Mesendoderm (in vitro differentiated cells): Measurements from ENCODE around the gene MPND.

Source experiments
- DNase-seq: peaks from one replicate; pipeline ENCODE4 v3.0.0; 2013
- H2AK5ac ChIP-seq: 2 replicates; pipeline ENCODE4 v1.6.1; 2013; ENCODE audit warnings: low read length, inconsistent platforms
- H2BK120ac ChIP-seq: 2 replicates; pipeline ENCODE4 v1.6.1; 2013; ENCODE audit warnings: low read depth, mild to moderate bottlenecking, low read length, moderate library complexity, mixed read lengths
- H2BK15ac ChIP-seq: replicated peaks from 2 replicates; pipeline ENCODE4 v1.6.1; 2013; ENCODE audit warnings: low read depth, mild to moderate bottlenecking, moderate library complexity
- H2BK5ac ChIP-seq: 2 replicates; pipeline ENCODE4 v1.6.1; 2013; ENCODE audit warnings: low read length, inconsistent platforms
- H3K18ac ChIP-seq: 2 replicates; pipeline ENCODE4 v1.6.1; 2013; ENCODE audit warnings: mild to moderate bottlenecking, low read length, mixed read lengths
- H3K23ac ChIP-seq: one replicate; pipeline ENCODE4 v1.6.1; 2013; ENCODE audit warnings: low read length
- H3K27ac ChIP-seq: 2 replicates; pipeline ENCODE4 v1.5.1; 2013; ENCODE audit warnings: low read depth, mild to moderate bottlenecking, inconsistent platforms, low read length, moderate library complexity
- H3K27me3 ChIP-seq: 2 replicates; pipeline ENCODE4 v1.6.1; 2013; ENCODE audit warnings: low read length, control low read depth, mild to moderate bottlenecking, inconsistent platforms; ENCODE audit not compliant: insufficient read depth, poor library complexity
- H3K36me3 ChIP-seq: 2 replicates; pipeline ENCODE4 v1.6.1; 2013; ENCODE audit warnings: low read length, inconsistent platforms; ENCODE audit not compliant: control insufficient read depth, insufficient read depth
- H3K4ac ChIP-seq: one replicate; pipeline ENCODE4 v1.6.1; 2013; ENCODE audit warnings: low read depth, mild to moderate bottlenecking, low read length, moderate library complexity
- H3K4me1 ChIP-seq: 2 replicates; pipeline ENCODE4 v1.6.1; 2013; ENCODE audit warnings: low read depth, low read length, inconsistent platforms; ENCODE audit not compliant: control insufficient read depth
- H3K4me2 ChIP-seq: 2 replicates; pipeline ENCODE4 v1.6.1; 2013; ENCODE audit warnings: low read length
- H3K4me3 ChIP-seq: 2 replicates; pipeline ENCODE4 v1.5.1; 2013; ENCODE audit warnings: mild to moderate bottlenecking, low read length
- H3K56ac ChIP-seq: one replicate; pipeline ENCODE4 v1.6.1; 2013; ENCODE audit warnings: low read length
- H3K79me1 ChIP-seq: 2 replicates; pipeline ENCODE4 v1.6.1; 2013; ENCODE audit warnings: low read length, inconsistent platforms
- H3K79me2 ChIP-seq: 2 replicates; pipeline ENCODE4 v1.6.1; 2013; ENCODE audit warnings: mild to moderate bottlenecking, low read length; ENCODE audit not compliant: control insufficient read depth, insufficient read depth
- H3K9ac ChIP-seq: 2 replicates; pipeline ENCODE4 v1.6.1; 2013; ENCODE audit warnings: low read length, inconsistent platforms
- H4K5ac ChIP-seq: one replicate; pipeline ENCODE4 v1.6.1; 2013; ENCODE audit warnings: low read length
- H4K8ac ChIP-seq: one replicate; pipeline ENCODE4 v1.6.1; 2013; ENCODE audit warnings: low read depth, mild to moderate bottlenecking, control low read depth, low read length, moderate library complexity
- WGBS: extraction: QIAGEN DNeasy Blood & Tissue Kit; methylation state at CpG from one replicate; pipeline ENCODE4 v1.1.7; 2013; ENCODE audit warnings: low lambda C conversion rate, missing lambda C conversion rate; ENCODE audit not compliant: insufficient coverage; ENCODE audit errors: extremely low coverage; 5-methylcytosine and 5-hydroxymethylcytosine counted together

MPND gene

GRCh38 chr19:4354897-4355296 is 11.5 kb downstream of the MPND start:
- Histone ChIP-seq H4K8ac (no peak overlapping the region), H2AK5ac (no peak overlapping the region), H2BK120ac (no peak overlapping the region), H4K5ac (no peak overlapping the region), H2BK15ac (no peak overlapping the region), H3K4me2 (no peak overlapping the region), H3K79me1 (no peaks in the 10 kb centered on the region), H3K79me2 (no peaks in the 10 kb centered on the region), H3K4me1 (no peaks in the 10 kb centered on the region), H3K36me3 (peaks cover 4% of the 10 kb centered on the region), H3K18ac (no peak overlapping the region), H3K4ac (no peak overlapping the region), H3K56ac (no peak overlapping the region), H2BK5ac (no peak overlapping the region), H3K9ac (no peak overlapping the region), H3K4me3 (no peak overlapping the region), H3K27ac (no peak overlapping the region), H3K23ac (no peak overlapping the region), H3K27me3 (no peaks in the 10 kb centered on the region)
- WGBS = no CpG with 5 or more reads among the region's 17 CpGs
- no peak for DNase-seq

- H3K27ac ChIP-seq = no peak overlapping the region
- no peak overlapping the region for H3K9ac ChIP-seq
- no peak overlapping the region for H2BK5ac ChIP-seq
- H3K79me2 ChIP-seq = no peaks in the 10 kb centered on the region
- no peaks in the 10 kb centered on the region for H3K4me1 ChIP-seq
- no peaks in the 10 kb centered on the region for H3K27me3 ChIP-seq
- no peaks in the 10 kb centered on the region for H3K79me1 ChIP-seq
- no peak overlapping the region for H3K4ac ChIP-seq
- WGBS = no CpG with 5 or more reads among the region's 23 CpGs
- H3K36me3 ChIP-seq = peaks cover 4% of the 10 kb centered on the region
- no peak overlapping the region for H2BK120ac ChIP-seq
- no peak overlapping the region for H3K18ac ChIP-seq
- no peak overlapping the region for H2AK5ac ChIP-seq
- H4K8ac ChIP-seq = no peak overlapping the region
- H3K4me3 ChIP-seq = no peak overlapping the region
- no peak overlapping the region for H3K23ac ChIP-seq
- no peak for DNase-seq
- H3K56ac ChIP-seq = no peak overlapping the region
- no peak overlapping the region for H4K5ac ChIP-seq
- H2BK15ac ChIP-seq = no peak overlapping the region
- no peak overlapping the region for H3K4me2 ChIP-seq
Measured at GRCh38 chr19:4357095-4357797, 13.9 kb downstream of the MPND start.

- H4K5ac ChIP-seq = no peak overlapping the region
- H3K4me1 ChIP-seq = no peaks in the 10 kb centered on the region
- H2BK15ac ChIP-seq = no peak overlapping the region
- no peak overlapping the region for H3K4me3 ChIP-seq
- H3K79me2 ChIP-seq = no peaks in the 10 kb centered on the region
- H3K23ac ChIP-seq = no peak overlapping the region
- H3K18ac ChIP-seq = no peak overlapping the region
- H2BK120ac ChIP-seq = no peak overlapping the region
- H3K79me1 ChIP-seq = no peaks in the 10 kb centered on the region
- H3K56ac ChIP-seq = no peak overlapping the region
- no peak overlapping the region for H3K4me2 ChIP-seq
- no peak for DNase-seq
- H3K9ac ChIP-seq = no peak overlapping the region
- no peak overlapping the region for H2AK5ac ChIP-seq
- no peak overlapping the region for H4K8ac ChIP-seq
- no peak overlapping the region for H3K4ac ChIP-seq
- peaks cover 4% of the 10 kb centered on the region for H3K36me3 ChIP-seq
- WGBS = no CpG with 5 or more reads among the region's 16 CpGs
- H3K27me3 ChIP-seq = no peaks in the 10 kb centered on the region
- no peak overlapping the region for H2BK5ac ChIP-seq
- no peak overlapping the region for H3K27ac ChIP-seq
Measured at GRCh38 chr19:4357921-4358326, 14.6 kb downstream of the MPND start.

GRCh38 chr19:4358709-4359626 is 15.6 kb downstream of the MPND start:
- Histone ChIP-seq H2BK5ac (no peak overlapping the region), H3K79me2 (no peaks in the 10 kb centered on the region), H4K8ac (no peak overlapping the region), H3K4me2 (no peak overlapping the region), H3K23ac (no peak overlapping the region), H3K36me3 (peaks cover 7% of the 10 kb centered on the region), H3K79me1 (no peaks in the 10 kb centered on the region), H2BK15ac (no peak overlapping the region), H2AK5ac (no peak overlapping the region), H3K18ac (no peak overlapping the region), H4K5ac (no peak overlapping the region), H3K4ac (no peak overlapping the region), H3K4me3 (no peak overlapping the region), H2BK120ac (no peak overlapping the region), H3K27ac (no peak overlapping the region), H3K9ac (no peak overlapping the region), H3K27me3 (no peaks in the 10 kb centered on the region), H3K56ac (no peak overlapping the region), H3K4me1 (no peaks in the 10 kb centered on the region)
- DNase-seq = no peak
- no CpG with 5 or more reads among the region's 25 CpGs for WGBS

- Histone ChIP-seq H3K27me3 (no peaks in the 10 kb centered on the region), H3K27ac (no peak overlapping the region), H3K79me1 (no peaks in the 10 kb centered on the region), H3K4me3 (no peak overlapping the region), H3K9ac (no peak overlapping the region), H3K4me1 (no peaks in the 10 kb centered on the region), H3K23ac (no peak overlapping the region), H2BK5ac (no peak overlapping the region), H3K18ac (no peak overlapping the region), H2BK15ac (no peak overlapping the region), H2AK5ac (no peak overlapping the region), H3K4ac (no peak overlapping the region), H3K79me2 (no peaks in the 10 kb centered on the region), H4K8ac (no peak overlapping the region), H3K56ac (no peak overlapping the region), H3K36me3 (peaks cover 7% of the 10 kb centered on the region), H3K4me2 (no peak overlapping the region), H4K5ac (no peak overlapping the region), H2BK120ac (no peak overlapping the region)
- no peak for DNase-seq
- no CpG with 5 or more reads among the region's 13 CpGs for WGBS
Measured at GRCh38 chr19:4359627-4360000, 16.3 kb downstream of the MPND start.
